ENCODE measurements around the gene FCHO2. TPM values are rescaled to one million over a fixed set of nuclear protein-coding genes. Genes with fewer than 3 reads are reported as not detected.

Gene FCHO2
- total RNA-seq, 4 donors from 2014 or later, result 30.2 to 41.8 (median 36.6) TPM

DNA sequence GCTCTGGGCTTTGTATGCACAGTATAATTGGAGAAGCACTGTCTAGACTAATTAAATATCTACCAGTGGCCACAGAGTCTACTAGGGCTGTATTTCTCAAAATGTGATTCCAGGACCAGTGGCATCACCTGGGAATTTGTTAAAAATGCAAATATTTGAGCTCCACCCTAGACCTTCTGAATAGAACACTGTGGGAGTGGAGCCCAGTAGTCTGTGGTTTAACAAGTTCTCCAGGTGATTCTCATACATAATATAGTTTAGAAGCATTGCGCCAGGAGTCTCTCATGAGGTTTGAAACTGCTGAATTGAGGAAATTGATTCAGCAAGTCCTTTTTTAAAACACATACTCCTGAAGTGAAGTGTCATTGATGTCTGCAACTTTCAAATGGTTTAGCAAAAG is 74.7 kb downstream of the FCHO2 start:
- 35 to 55% methylated on average over 1 of the region's 1 CpG for WGBS, 2 donors
- intact Hi-C loops (cut with DNase I), result no loop called here
- TF ChIP-seq, protein P1, sequence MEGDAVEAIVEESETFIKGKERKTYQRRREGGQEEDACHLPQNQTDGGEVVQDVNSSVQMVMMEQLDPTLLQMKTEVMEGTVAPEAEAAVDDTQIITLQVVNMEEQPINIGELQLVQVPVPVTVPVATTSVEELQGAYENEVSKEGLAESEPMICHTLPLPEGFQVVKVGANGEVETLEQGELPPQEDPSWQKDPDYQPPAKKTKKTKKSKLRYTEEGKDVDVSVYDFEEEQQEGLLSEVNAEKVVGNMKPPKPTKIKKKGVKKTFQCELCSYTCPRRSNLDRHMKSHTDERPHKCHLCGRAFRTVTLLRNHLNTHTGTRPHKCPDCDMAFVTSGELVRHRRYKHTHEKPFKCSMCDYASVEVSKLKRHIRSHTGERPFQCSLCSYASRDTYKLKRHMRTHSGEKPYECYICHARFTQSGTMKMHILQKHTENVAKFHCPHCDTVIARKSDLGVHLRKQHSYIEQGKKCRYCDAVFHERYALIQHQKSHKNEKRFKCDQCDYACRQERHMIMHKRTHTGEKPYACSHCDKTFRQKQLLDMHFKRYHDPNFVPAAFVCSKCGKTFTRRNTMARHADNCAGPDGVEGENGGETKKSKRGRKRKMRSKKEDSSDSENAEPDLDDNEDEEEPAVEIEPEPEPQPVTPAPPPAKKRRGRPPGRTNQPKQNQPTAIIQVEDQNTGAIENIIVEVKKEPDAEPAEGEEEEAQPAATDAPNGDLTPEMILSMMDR (IDR thresholded peaks at IDR 0.05), result no peak
- no peak for TF ChIP-seq POLR2A (IDR thresholded peaks at IDR 0.05)

DNA sequence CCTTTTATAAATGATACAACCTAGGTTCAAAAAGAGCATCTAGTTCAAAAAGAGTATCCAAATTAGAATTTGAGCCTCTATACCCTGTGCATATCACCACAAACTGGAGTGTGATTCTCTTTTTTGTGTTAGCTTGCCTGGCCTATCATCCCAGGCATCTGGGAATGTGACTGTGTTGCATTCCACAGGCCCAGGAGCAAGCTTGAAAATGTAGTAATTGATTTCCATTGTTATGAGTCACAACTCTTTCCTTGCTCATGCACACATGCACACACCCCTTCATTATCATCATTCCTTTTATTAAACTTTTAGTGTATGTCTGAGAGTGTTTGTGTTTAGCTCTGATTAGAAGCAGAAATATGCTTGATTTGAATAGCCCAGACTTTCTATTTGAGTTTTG is 75.2 kb downstream of the FCHO2 start:
- no peaks in the 10 kb centered on the region for H3K9me3 ChIP-seq
- H3K4me3 ChIP-seq, result no peak overlapping the region
- H3K4me1 ChIP-seq, result peaks cover 0 to 24% (median 3%) of the 10 kb centered on the region in 3 donors
- H3K36me3 ChIP-seq, result peaks cover 0 to 46% (median 0%) of the 10 kb centered on the region in 3 donors
- DNase-seq, result no peak
- TF ChIP-seq, protein P1 (IDR thresholded peaks at IDR 0.05), result no peak
- TF ChIP-seq POLR2A (IDR thresholded peaks at IDR 0.05), result no peak
- intact Hi-C loops (cut with DNase I), result no loop called here
- peak overlapping the region in 2 of 4 donors; percentile 44 to 64 for H3K27ac ChIP-seq
- no peaks in the 10 kb centered on the region for H3K27me3 ChIP-seq

More for the DNA sequence above, 74.7 kb downstream of the FCHO2 start:
- H3K27ac ChIP-seq, result peak overlapping the region in 2 of 4 donors; percentile 44 to 64
- H3K36me3 ChIP-seq, result peaks cover 0 to 46% (median 5%) of the 10 kb centered on the region in 3 donors
- no peak for DNase-seq
- no peaks in the 10 kb centered on the region for H3K27me3 ChIP-seq
- peaks cover 0 to 24% (median 3%) of the 10 kb centered on the region in 3 donors for H3K4me1 ChIP-seq
- no peak overlapping the region for H3K4me3 ChIP-seq
- no peaks in the 10 kb centered on the region for H3K9me3 ChIP-seq

DNA sequence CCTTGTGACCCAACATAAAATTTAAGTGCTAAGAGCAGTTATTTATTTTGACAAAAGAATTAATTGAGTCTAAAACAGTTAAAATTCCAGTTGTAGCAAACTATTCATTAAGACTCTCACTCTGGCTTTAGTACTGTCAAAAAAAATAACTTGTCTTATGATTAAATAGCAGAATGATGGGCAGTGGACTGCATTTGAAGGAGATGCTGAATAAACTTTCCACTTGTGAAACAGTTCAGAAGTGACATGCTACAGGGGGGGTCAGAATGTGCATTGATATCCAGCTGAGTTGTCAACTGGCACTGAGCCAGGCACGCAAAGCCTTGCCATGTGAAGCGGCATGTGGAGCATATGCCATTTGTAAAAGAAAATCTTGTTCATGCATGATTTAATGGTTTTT is 76.0 kb downstream of the FCHO2 start:
- Histone ChIP-seq H3K27ac (peak overlapping the region in 1 of 4 donors; percentile 64), H3K27me3 (no peaks in the 10 kb centered on the region), H3K4me3 (no peak overlapping the region), H3K4me1 (peaks cover 0 to 24% (median 3%) of the 10 kb centered on the region in 3 donors), H3K9me3 (no peaks in the 10 kb centered on the region), H3K36me3 (peaks cover 0 to 45% (median 0%) of the 10 kb centered on the region in 3 donors)
- TF ChIP-seq, protein P1 (IDR thresholded peaks at IDR 0.05), result no peak
- no peak for TF ChIP-seq POLR2A (IDR thresholded peaks at IDR 0.05)
- no peak for DNase-seq
- WGBS, 2 donors, result 32 to 43% methylated on average over 2 of the region's 2 CpGs
- intact Hi-C loops (cut with DNase I), result no loop called here

DNA sequence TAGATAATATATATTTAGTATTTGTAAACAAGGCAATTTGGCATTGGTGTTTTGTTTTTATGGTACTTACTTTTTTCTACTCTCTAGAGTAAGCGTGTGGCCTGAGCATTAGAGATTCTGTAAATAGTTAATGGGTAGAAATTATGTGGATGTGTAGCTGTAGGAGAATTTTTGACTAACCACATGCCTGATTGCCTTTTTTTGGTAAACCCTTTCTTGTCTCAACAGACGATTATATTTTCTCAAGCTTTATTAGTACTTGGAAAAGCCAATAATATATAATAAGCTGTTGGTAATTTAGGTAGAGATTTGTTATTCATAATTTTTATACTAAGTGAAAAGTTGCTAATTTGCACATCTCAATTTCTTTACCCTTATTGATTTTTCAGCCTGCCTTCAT is 76.8 kb downstream of the FCHO2 start:
- intact Hi-C loops (cut with DNase I), result no loop called here
- peaks cover 0 to 24% (median 3%) of the 10 kb centered on the region in 3 donors for H3K4me1 ChIP-seq
- TF ChIP-seq POLR2A (IDR thresholded peaks at IDR 0.05), result no peak
- TF ChIP-seq, protein P1 (IDR thresholded peaks at IDR 0.05), result no peak
- H3K4me3 ChIP-seq, result no peak overlapping the region
- H3K36me3 ChIP-seq, result peaks cover 0 to 45% (median 0%) of the 10 kb centered on the region in 3 donors
- DNase-seq, result no peak
- WGBS, 2 donors, result 87 to 91% methylated on average over 2 of the region's 2 CpGs
- no peak overlapping the region for H3K27ac ChIP-seq
- no peaks in the 10 kb centered on the region for H3K9me3 ChIP-seq
- no peaks in the 10 kb centered on the region for H3K27me3 ChIP-seq

DNA sequence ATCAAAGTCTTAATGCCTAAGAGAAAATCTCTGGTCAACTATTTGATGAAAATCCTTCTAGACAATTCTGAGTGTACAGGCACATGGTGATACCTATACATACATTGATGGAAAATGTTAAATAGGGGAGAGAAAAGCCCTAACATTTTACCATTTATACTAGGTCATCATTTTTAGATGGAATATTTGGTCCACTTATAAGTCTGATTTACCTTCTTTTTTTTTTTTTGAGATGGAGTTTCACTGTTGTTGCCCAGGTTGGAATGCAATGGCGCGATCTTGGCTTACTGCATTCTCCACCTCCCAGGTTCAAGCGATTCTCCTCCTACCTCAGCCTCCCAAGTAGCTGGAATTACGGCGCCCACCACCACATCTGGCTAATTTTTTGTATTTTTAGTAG is 81.7 kb downstream of the FCHO2 start:
- no peak for TF ChIP-seq POLR2A (IDR thresholded peaks at IDR 0.05)
- TF ChIP-seq, protein P1 (IDR thresholded peaks at IDR 0.05), result no peak
- Histone ChIP-seq H3K36me3 (peaks cover 0 to 72% (median 0%) of the 10 kb centered on the region in 3 donors), H3K27me3 (no peaks in the 10 kb centered on the region), H3K27ac (no peak overlapping the region), H3K4me3 (no peak overlapping the region), H3K9me3 (no peaks in the 10 kb centered on the region), H3K4me1 (no peaks in the 10 kb centered on the region)
- 94 to 98% methylated on average over 5 of the region's 5 CpGs for WGBS, 2 donors
- intact Hi-C loops (cut with DNase I), result no loop called here
- no peak for DNase-seq
